ENCODE results near the gene WDPCP.
"Not testable (repeated sequence)": the region's sequence is repeated elsewhere in the genome, so short reads cannot be mapped to it uniquely, and the experiment has no call there.

Gene WDPCP

GRCh38 chr2:63194175-63194574 is 394.1 kb downstream of the WDPCP start:
- Histone ChIP-seq H3K4me1 (ENCODE audit: insufficient read depth, low read length) (no peaks in the 10 kb centered on the region), H3K9ac (ENCODE audit: low read length) (no peak overlapping the region), H3K9me3 (ENCODE audit: low read length) (no peaks in the 10 kb centered on the region), H3K36me3 (ENCODE audit: insufficient read depth, low read length) (no peaks in the 10 kb centered on the region), H3K27me3 (ENCODE audit: control insufficient read depth in 1 of 2, insufficient read depth in 2 of 2, low read length in 2 of 2) (no peaks in the 10 kb centered on the region), H3K4me3 (ENCODE audit: low read depth in 1 of 2, low read length in 2 of 2) (no peak overlapping the region), H3K27ac (ENCODE audit: low read depth, low read length) (no peak overlapping the region)

GRCh38 chr2:63192889-63193774 is 395.1 kb downstream of the WDPCP start:
- Histone ChIP-seq H3K27me3 (ENCODE audit: control insufficient read depth in 1 of 2, insufficient read depth in 2 of 2, low read length in 2 of 2) (no peaks in the 10 kb centered on the region), H3K9ac (ENCODE audit: low read length) (no peak overlapping the region), H3K4me3 (ENCODE audit: low read depth in 1 of 2, low read length in 2 of 2) (no peak overlapping the region), H3K36me3 (ENCODE audit: insufficient read depth, low read length) (no peaks in the 10 kb centered on the region), H3K9me3 (ENCODE audit: low read length) (no peaks in the 10 kb centered on the region), H3K4me1 (ENCODE audit: insufficient read depth, low read length) (no peaks in the 10 kb centered on the region), H3K27ac (ENCODE audit: low read depth, low read length) (no peak overlapping the region)

DNA sequence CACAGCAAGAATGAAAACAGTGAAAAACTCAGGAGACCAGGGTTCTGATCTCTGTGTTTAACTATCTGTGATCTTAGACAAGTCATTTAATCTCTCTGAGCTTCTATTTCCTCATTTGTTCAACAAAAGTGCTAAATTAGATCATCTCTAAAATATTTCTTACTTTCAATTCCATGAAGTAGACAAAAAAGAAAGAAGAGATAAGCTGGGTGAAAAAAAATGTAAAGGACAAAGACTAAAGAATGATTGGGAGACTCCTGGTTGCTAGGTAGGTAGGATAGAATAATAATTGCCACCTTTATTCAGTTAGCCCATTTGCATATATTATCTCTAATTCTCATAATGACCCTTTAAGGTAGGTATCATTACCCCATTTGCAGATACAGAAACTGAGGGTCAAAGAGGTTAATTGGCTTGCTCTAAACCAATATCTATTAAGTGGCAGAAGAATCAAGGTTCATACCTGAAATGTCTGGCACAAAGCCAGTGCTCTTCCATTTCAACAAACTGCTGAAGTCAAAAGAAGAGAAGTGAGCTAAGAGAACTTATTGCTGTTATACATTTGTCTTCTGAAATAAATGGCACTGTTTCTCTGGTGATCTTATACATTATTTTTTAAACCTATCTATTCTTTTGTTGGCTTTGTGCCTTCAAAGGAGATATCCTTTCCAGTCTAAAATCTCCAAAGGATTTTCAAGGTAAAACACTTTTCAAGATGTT is 395.9 kb downstream of the WDPCP start:
- Histone ChIP-seq H3K36me3 (ENCODE audit: insufficient read depth, low read length) (no peaks in the 10 kb centered on the region), H3K4me1 (ENCODE audit: insufficient read depth, low read length) (no peaks in the 10 kb centered on the region), H3K9me3 (ENCODE audit: low read length) (no peaks in the 10 kb centered on the region), H3K27ac (ENCODE audit: low read depth, low read length) (no peak overlapping the region), H3K9ac (ENCODE audit: low read length) (no peak overlapping the region), H3K4me3 (ENCODE audit: low read depth in 1 of 2, low read length in 2 of 2) (no peak overlapping the region), H3K27me3 (ENCODE audit: control insufficient read depth in 1 of 2, insufficient read depth in 2 of 2, low read length in 2 of 2) (no peaks in the 10 kb centered on the region)

DNA sequence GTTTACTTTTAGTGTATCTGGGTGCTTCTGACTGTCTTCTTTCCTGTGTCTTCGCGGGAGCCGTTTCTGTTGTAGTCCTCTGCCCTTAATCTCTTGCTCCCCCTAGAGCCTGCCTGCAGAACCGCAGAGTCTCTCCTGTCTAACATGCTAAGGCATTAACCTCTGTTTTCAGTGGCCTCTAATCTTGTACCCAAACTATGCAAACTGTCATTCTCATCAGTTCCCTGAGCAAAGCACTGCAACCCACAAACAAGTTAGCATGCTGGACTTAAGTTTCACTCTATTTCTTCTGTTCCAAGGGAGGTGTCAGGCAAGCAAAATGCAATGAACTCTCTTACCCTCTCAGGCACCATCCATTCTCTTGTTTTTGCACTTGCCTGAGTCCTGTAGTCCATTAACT is 399.3 kb downstream of the WDPCP start:
- no peaks in the 10 kb centered on the region for H3K4me1 ChIP-seq (ENCODE audit: insufficient read depth, low read length)
- no peak overlapping the region for H3K27ac ChIP-seq (ENCODE audit: low read depth, low read length)
- no peak overlapping the region for H3K4me3 ChIP-seq (ENCODE audit: low read depth in 1 of 2, low read length in 2 of 2)
- no peak overlapping the region for H3K9ac ChIP-seq (ENCODE audit: low read length)
- H3K36me3 ChIP-seq (ENCODE audit: insufficient read depth, low read length), result no peaks in the 10 kb centered on the region
- no peaks in the 10 kb centered on the region for H3K27me3 ChIP-seq (ENCODE audit: control insufficient read depth in 1 of 2, insufficient read depth in 2 of 2, low read length in 2 of 2)
- H3K9me3 ChIP-seq (ENCODE audit: low read length), result no peaks in the 10 kb centered on the region

- Histone ChIP-seq H3K4me3 (ENCODE audit: low read depth in 1 of 2, low read length in 2 of 2) (no peak overlapping the region), H3K27ac (ENCODE audit: low read depth, low read length) (no peak overlapping the region), H3K27me3 (ENCODE audit: control insufficient read depth in 1 of 2, insufficient read depth in 2 of 2, low read length in 2 of 2) (no peaks in the 10 kb centered on the region), H3K9ac (ENCODE audit: low read length) (no peak overlapping the region), H3K9me3 (ENCODE audit: low read length) (no peaks in the 10 kb centered on the region), H3K36me3 (ENCODE audit: insufficient read depth, low read length) (no peaks in the 10 kb centered on the region), H3K4me1 (ENCODE audit: insufficient read depth, low read length) (no peaks in the 10 kb centered on the region)
Measured at GRCh38 chr2:63186331-63186730, 401.9 kb downstream of the WDPCP start.

DNA sequence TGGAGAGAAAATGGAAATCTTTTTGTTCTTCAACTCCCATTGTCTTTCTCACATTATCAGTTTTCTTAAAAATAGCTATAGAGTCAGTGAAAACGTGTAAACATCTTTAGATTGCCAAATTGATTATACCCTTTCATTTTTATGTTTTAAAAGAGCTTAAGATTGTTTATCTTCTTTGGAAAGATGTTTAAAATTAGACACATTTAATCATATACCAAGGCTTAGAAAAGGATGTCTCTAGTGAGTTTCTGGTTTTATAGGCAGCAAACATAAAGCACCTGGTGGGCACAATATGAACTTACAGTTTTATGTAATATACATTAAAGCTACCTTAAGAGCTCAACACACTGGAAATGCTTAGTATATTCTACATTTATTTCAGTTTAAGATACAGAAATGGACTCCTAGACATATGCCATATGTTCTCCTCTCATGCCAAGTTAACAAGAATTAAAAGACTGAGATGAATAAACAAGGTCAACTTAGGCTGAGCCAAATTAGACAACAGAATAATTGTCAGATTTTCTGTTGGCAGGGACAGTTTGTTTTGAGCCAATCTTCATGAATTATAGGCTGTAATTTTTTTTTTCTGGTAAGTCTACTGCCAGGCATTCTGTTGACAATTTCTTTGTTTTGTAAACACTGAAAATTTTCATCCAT is 425.0 kb downstream of the WDPCP start:
- Histone ChIP-seq H3K9me3 (ENCODE audit: low read length) (no peaks in the 10 kb centered on the region), H3K27me3 (ENCODE audit: control insufficient read depth in 1 of 2, insufficient read depth in 2 of 2, low read length in 2 of 2) (no peaks in the 10 kb centered on the region), H3K4me3 (ENCODE audit: low read depth in 1 of 2, low read length in 2 of 2) (no peak overlapping the region), H3K4me1 (ENCODE audit: insufficient read depth, low read length) (no peaks in the 10 kb centered on the region), H3K36me3 (ENCODE audit: insufficient read depth, low read length) (no peaks in the 10 kb centered on the region), H3K9ac (ENCODE audit: low read length) (no peak overlapping the region), H3K27ac (ENCODE audit: low read depth, low read length) (no peak overlapping the region)

DNA sequence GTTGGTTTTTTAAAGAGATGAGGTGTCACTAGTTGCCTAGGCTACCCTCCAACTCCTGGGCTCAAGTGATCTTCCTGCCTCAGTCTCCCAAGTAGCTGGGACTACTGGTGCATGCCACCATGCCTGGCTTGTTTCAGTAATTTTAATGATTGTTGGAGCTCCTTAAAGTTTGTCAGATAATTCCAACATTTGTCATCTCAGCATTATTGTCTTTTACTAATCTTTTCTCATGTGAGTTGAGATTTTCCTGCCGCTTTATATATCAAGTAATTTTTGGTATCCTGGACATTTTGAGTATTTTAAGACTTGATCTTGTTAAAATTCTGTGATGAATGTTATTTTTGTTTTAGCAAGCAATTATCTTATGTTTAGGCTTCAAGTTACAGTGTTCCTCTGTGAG is 429.0 kb downstream of the WDPCP start:
- Histone ChIP-seq H3K4me1 (ENCODE audit: insufficient read depth, low read length) (no peaks in the 10 kb centered on the region), H3K4me3 (ENCODE audit: low read depth in 1 of 2, low read length in 2 of 2) (no peak overlapping the region), H3K27ac (ENCODE audit: low read depth, low read length) (no peak overlapping the region), H3K36me3 (ENCODE audit: insufficient read depth, low read length) (no peaks in the 10 kb centered on the region), H3K27me3 (ENCODE audit: control insufficient read depth in 1 of 2, insufficient read depth in 2 of 2, low read length in 2 of 2) (no peaks in the 10 kb centered on the region), H3K9ac (ENCODE audit: low read length) (no peak overlapping the region), H3K9me3 (ENCODE audit: low read length) (no peaks in the 10 kb centered on the region)

DNA sequence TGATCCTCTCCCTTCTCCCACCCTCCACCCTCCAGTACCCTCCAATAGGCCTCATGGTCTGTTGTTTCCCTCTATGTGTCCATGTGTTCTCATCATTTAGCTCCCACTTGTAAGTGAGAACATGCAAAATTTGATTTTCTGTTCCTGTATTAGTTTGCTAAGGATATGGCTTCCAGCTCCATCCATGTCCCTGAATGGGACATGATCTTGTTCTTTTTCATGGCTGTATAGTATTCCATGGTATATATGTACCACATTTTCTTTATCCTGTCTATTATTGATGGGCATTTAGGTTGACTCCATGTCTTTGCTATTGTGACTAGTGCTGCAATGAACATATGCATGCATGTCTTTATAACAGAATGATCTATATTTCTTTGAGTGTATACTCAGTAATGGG is 451.6 kb downstream of the WDPCP start:
- not testable (repeated sequence) for H3K4me3 ChIP-seq (ENCODE audit: low read depth in 1 of 2, low read length in 2 of 2); H3K36me3 ChIP-seq (ENCODE audit: insufficient read depth, low read length); H3K27me3 ChIP-seq (ENCODE audit: control insufficient read depth in 1 of 2, insufficient read depth in 2 of 2, low read length in 2 of 2); H3K9me3 ChIP-seq (ENCODE audit: low read length); H3K27ac ChIP-seq (ENCODE audit: low read depth, low read length); H3K4me1 ChIP-seq (ENCODE audit: insufficient read depth, low read length); H3K9ac ChIP-seq (ENCODE audit: low read length)

DNA sequence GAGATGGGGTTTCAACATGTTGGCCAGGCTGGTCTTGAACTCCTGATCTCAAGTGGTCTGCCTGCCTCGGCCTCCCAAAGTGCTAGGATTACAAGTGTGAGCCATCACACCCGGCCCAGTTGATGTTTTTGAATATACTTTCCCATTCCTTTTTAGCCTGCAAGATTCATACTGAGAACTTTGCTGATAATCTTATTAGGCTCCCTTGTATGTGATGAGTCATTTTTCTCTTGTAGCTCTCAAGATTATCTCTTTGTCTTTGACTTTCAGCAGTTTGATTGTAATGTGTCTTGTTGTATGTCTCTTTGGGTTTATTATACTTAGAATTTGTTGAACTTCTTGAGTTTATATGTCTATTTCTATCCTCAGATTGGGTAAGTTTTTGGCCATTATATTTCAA is 456.3 kb downstream of the WDPCP start:
- Histone ChIP-seq H3K4me1 (ENCODE audit: insufficient read depth, low read length) (no peaks in the 10 kb centered on the region), H3K27ac (ENCODE audit: low read depth, low read length) (no peak overlapping the region), H3K9ac (ENCODE audit: low read length) (no peak overlapping the region), H3K9me3 (ENCODE audit: low read length) (peaks cover 6% of the 10 kb centered on the region), H3K27me3 (ENCODE audit: control insufficient read depth in 1 of 2, insufficient read depth in 2 of 2, low read length in 2 of 2) (no peaks in the 10 kb centered on the region), H3K4me3 (ENCODE audit: low read depth in 1 of 2, low read length in 2 of 2) (no peak overlapping the region), H3K36me3 (ENCODE audit: insufficient read depth, low read length) (no peaks in the 10 kb centered on the region)

DNA sequence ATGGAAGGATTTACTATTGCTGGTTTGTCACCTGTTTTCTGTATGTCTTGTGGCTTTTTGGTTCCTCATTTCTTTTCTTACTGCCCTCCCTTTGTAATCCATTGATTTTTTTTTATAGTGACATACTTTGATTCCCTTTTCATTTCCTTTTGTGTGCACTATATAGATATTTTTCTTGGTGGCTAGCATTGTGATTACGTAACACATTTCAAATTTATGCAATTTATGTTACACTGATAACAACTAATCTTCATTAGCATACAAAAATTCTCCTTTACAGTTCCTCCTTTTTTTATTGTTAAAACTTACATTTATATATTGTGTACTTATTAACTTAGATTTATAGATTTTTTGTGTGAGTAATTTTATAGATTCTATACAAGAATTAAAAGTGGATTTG is 457.1 kb downstream of the WDPCP start:
- Histone ChIP-seq H3K9me3 (ENCODE audit: low read length) (peaks cover 3% of the 10 kb centered on the region), H3K27me3 (ENCODE audit: control insufficient read depth in 1 of 2, insufficient read depth in 2 of 2, low read length in 2 of 2) (no peaks in the 10 kb centered on the region), H3K4me3 (ENCODE audit: low read depth in 1 of 2, low read length in 2 of 2) (no peak overlapping the region), H3K9ac (ENCODE audit: low read length) (no peak overlapping the region), H3K36me3 (ENCODE audit: insufficient read depth, low read length) (no peaks in the 10 kb centered on the region), H3K4me1 (ENCODE audit: insufficient read depth, low read length) (no peaks in the 10 kb centered on the region), H3K27ac (ENCODE audit: low read depth, low read length) (no peak overlapping the region)

DNA sequence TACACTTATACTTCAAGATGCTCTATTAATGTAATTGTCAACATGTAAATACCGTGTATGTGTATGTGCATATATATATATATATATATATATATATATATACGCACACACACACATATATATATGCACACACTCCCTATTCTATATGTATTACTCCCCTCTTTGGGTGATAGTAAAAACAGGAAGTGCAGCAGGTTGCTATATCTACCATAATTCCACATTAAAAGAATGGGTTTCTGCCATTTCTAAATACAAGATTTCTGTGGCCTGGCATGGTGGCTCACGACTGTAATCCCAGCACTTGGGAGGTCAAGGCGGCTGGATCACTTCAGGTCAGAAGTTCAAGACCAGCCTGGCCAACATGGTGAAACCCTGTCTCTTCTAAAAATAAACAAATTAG is 460.7 kb downstream of the WDPCP start:
- Histone ChIP-seq H3K4me1 (ENCODE audit: insufficient read depth, low read length) (no peaks in the 10 kb centered on the region), H3K27me3 (ENCODE audit: control insufficient read depth in 1 of 2, insufficient read depth in 2 of 2, low read length in 2 of 2) (no peaks in the 10 kb centered on the region), H3K27ac (ENCODE audit: low read depth, low read length) (no peak overlapping the region), H3K4me3 (ENCODE audit: low read depth in 1 of 2, low read length in 2 of 2) (no peak overlapping the region), H3K9me3 (ENCODE audit: low read length) (no peaks in the 10 kb centered on the region), H3K9ac (ENCODE audit: low read length) (no peak overlapping the region), H3K36me3 (ENCODE audit: insufficient read depth, low read length) (no peaks in the 10 kb centered on the region)
